Caco-2 (cell line): ENCODE results near the gene CTNNA2. TPM values are rescaled to one million over a fixed set of nuclear protein-coding genes. Genes with fewer than 3 reads are reported as not detected.

Source experiments
- BruUV-seq: library from RNA; stranded (reverse); fragments of 400-500 nt; replicated peaks from 2 replicates; lab custom pipeline; 2021; lab: Mats Ljungman, UMichigan
- CTCF ChIA-PET: fragments of 300-600 bp; sonication (Branson Sonifier 250); formaldehyde crosslinking; loops from one replicate; lab custom pipeline; 2022; ENCODE audit warnings: antibody characterized with exemption; lab: Charles Lee
- POLR2A ChIA-PET: fragments of 300-600 bp; sonication (Branson Sonifier 250); formaldehyde crosslinking; loops from one replicate; lab custom pipeline; 2022; ENCODE audit warnings: antibody characterized with exemption; lab: Charles Lee
- DNase-seq, 2 experiments: peaks; one replicate each; pipeline versions ENCODE4 v3.0.0 to v3.0.0-alpha.2; 2020 to 2022
- H3K27me3 ChIP-seq: replicated peaks from 2 replicates; pipeline ENCODE4 v1.6.0; 2011; ENCODE audit warnings: low read length; ENCODE audit not compliant: control insufficient read depth, insufficient read depth
- H3K36me3 ChIP-seq: 2 replicates; pipeline ENCODE4 v1.5.1; 2011; ENCODE audit warnings: low read length; ENCODE audit not compliant: control insufficient read depth, insufficient read depth
- H3K4me1 ChIP-seq: fragments of 250-450 bp; sonication (Bioruptor Pico); 2 replicates; pipeline ENCODE4 v1.5.1; 2020; ENCODE audit warnings: mild to moderate bottlenecking
- H3K4me3 ChIP-seq: 2 replicates; pipeline ENCODE4 v1.5.1; 2011; ENCODE audit warnings: low read depth, mild to moderate bottlenecking, control low read depth, low read length
- H3K9me3 ChIP-seq: fragments of 250-450 bp; sonication (Bioruptor Pico); 2 replicates; pipeline ENCODE4 v1.5.1; 2020; ENCODE audit warnings: mild to moderate bottlenecking, moderate library complexity
- H3K27ac Mint-ChIP-seq: one replicate; pipeline ENCODE4 v1.8.0; 2022; ENCODE audit warnings: mixed read lengths; ENCODE audit not compliant: unreplicated experiment
- H3K27me3 Mint-ChIP-seq: one replicate; pipeline ENCODE4 v1.8.0; 2022; ENCODE audit warnings: mixed read lengths; ENCODE audit not compliant: insufficient read depth, unreplicated experiment
- H3K36me3 Mint-ChIP-seq: one replicate; pipeline ENCODE4 v1.8.0; 2022; ENCODE audit warnings: mild to moderate bottlenecking, mixed read lengths; ENCODE audit not compliant: insufficient read depth, unreplicated experiment
- H3K4me1 Mint-ChIP-seq: one replicate; pipeline ENCODE4 v1.8.0; 2022; ENCODE audit warnings: low read depth, mixed read lengths; ENCODE audit not compliant: unreplicated experiment
- H3K4me3 Mint-ChIP-seq: one replicate; pipeline ENCODE4 v1.8.0; 2022; ENCODE audit warnings: mild to moderate bottlenecking, moderate library complexity, mixed read lengths; ENCODE audit not compliant: unreplicated experiment
- H3K9me3 Mint-ChIP-seq: one replicate; pipeline ENCODE4 v1.8.0; 2022; ENCODE audit warnings: mixed read lengths; ENCODE audit not compliant: unreplicated experiment
- intact Hi-C: fragments of 100-400 bp; cut with micrococcal nuclease; formaldehyde crosslinking; loops from one replicate; pipeline ENCODE4 v1.10.0; 2022; ENCODE audit not compliant: unreplicated experiment
- total RNA-seq: library from RNA; stranded (reverse); gene quantifications from 2 replicates; pipeline ENCODE4 v1.2.3, GENCODE V29; 2022
- TF ChIP-seq, protein P1 (sequence below), 2 experiments: fragments of 200-600 bp in 1 of 2; IDR thresholded peaks; 1 replicate in 1 of 2; 2 replicates in 1 of 2; pipeline versions ENCODE4 v1.5.1 to v1.8.0; 2011 to 2022; ENCODE audit warnings: antibody characterized with exemption in 1 of 2, control low read depth in 1 of 2, inconsistent platforms in 1 of 2, low read depth in 1 of 2, low read length in 1 of 2, mild to moderate bottlenecking in 1 of 2, moderate library complexity in 1 of 2; ENCODE audit not compliant: insufficient read depth in 1 of 2, severe bottlenecking in 1 of 2, unreplicated experiment in 1 of 2

The CTNNA2 gene
- total RNA-seq, 1 experiment from 2014 or later = not detected

DNA sequence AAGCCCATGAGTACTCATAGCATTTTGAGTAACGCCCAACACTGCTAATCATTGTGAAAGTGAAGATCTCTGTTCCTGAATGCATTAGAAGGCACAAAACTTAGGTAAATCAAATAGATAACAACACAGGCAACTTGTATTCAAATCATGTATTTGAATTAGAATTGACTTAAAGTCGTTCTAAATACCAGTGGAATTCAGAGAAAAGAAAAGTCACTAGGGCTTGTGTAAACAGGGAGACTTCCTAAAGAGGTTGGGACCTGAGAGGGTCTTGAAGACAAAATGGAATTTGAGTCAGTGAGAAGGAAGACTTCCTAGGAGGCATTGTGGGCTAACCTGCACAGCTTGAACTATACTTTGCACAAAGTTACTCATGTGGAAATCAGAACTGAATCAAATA lies 127.2 kb downstream of the CTNNA2 start:
- peaks cover 14% of the 10 kb centered on the region for H3K27me3 Mint-ChIP-seq
- TF ChIP-seq, protein P1, sequence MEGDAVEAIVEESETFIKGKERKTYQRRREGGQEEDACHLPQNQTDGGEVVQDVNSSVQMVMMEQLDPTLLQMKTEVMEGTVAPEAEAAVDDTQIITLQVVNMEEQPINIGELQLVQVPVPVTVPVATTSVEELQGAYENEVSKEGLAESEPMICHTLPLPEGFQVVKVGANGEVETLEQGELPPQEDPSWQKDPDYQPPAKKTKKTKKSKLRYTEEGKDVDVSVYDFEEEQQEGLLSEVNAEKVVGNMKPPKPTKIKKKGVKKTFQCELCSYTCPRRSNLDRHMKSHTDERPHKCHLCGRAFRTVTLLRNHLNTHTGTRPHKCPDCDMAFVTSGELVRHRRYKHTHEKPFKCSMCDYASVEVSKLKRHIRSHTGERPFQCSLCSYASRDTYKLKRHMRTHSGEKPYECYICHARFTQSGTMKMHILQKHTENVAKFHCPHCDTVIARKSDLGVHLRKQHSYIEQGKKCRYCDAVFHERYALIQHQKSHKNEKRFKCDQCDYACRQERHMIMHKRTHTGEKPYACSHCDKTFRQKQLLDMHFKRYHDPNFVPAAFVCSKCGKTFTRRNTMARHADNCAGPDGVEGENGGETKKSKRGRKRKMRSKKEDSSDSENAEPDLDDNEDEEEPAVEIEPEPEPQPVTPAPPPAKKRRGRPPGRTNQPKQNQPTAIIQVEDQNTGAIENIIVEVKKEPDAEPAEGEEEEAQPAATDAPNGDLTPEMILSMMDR (IDR thresholded peaks at IDR 0.05; ENCODE audit: insufficient read depth in 1 of 2, low read depth in 1 of 2, low read length in 1 of 2, severe bottlenecking in 1 of 2, unreplicated experiment in 1 of 2) = no peak
- no peak overlapping the region for H3K27ac Mint-ChIP-seq
- Histone ChIP-seq H3K36me3 (no peaks in the 10 kb centered on the region), H3K4me3 (no peak overlapping the region), H3K27me3 (no peaks in the 10 kb centered on the region), H3K9me3 (no peaks in the 10 kb centered on the region), H3K4me1 (no peaks in the 10 kb centered on the region)
- BruUV-seq = no TSS peak
- H3K4me3 Mint-ChIP-seq = no peak overlapping the region
- POLR2A ChIA-PET = no interaction called here
- no peaks in the 10 kb centered on the region for H3K36me3 Mint-ChIP-seq
- no peaks in the 10 kb centered on the region for H3K4me1 Mint-ChIP-seq
- intact Hi-C loops = no loop called here
- CTCF ChIA-PET = no interaction called here
- no peak for DNase-seq
- H3K9me3 Mint-ChIP-seq = no peaks in the 10 kb centered on the region

DNA sequence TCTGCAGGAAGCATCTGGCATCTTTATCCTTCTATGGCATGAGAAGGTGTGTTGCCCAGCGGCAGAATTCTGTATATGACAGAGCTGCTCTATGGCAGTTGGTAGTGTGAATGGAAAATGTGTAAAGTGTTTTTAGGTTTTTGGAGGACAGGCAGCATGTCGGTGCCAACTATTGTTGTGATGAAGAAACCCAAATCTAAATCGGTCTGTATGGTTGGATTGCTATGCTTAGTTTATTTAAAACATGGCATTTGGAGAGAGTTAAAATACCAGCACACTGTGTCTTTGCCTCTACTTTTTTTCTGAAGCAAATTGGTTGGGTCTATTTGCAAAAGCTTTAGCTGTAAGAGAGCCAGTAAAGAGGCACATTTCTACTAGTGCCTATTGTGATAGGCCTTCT lies 136.7 kb downstream of the CTNNA2 start:
- BruUV-seq = no TSS peak
- Histone ChIP-seq H3K36me3 (no peaks in the 10 kb centered on the region), H3K4me3 (no peak overlapping the region), H3K27me3 (no peaks in the 10 kb centered on the region), H3K9me3 (no peaks in the 10 kb centered on the region), H3K4me1 (no peaks in the 10 kb centered on the region)
- POLR2A ChIA-PET = no interaction called here
- Mint-ChIP-seq H3K9me3 (no peaks in the 10 kb centered on the region), H3K4me1 (no peaks in the 10 kb centered on the region), H3K36me3 (no peaks in the 10 kb centered on the region), H3K4me3 (no peak overlapping the region), H3K27ac (no peak overlapping the region), H3K27me3 (peaks cover 2% of the 10 kb centered on the region)
- TF ChIP-seq, protein P1 (IDR thresholded peaks at IDR 0.05; ENCODE audit: insufficient read depth in 1 of 2, low read depth in 1 of 2, low read length in 1 of 2, severe bottlenecking in 1 of 2, unreplicated experiment in 1 of 2) = no peak
- intact Hi-C loops = no loop called here
- DNase-seq = no peak
- CTCF ChIA-PET = no interaction called here

GRCh38 chr2:79660557-79660956 lies 147.7 kb downstream of the CTNNA2 start:
- TF ChIP-seq, protein P1 (IDR thresholded peaks at IDR 0.05; ENCODE audit: insufficient read depth in 1 of 2, low read depth in 1 of 2, low read length in 1 of 2, severe bottlenecking in 1 of 2, unreplicated experiment in 1 of 2) = no peak
- no peaks in the 10 kb centered on the region for H3K27me3 ChIP-seq
- BruUV-seq = no TSS peak
- H3K36me3 ChIP-seq = no peaks in the 10 kb centered on the region
- H3K36me3 Mint-ChIP-seq = no peaks in the 10 kb centered on the region
- no peaks in the 10 kb centered on the region for H3K4me1 Mint-ChIP-seq
- H3K4me3 Mint-ChIP-seq = no peak overlapping the region
- ChIA-PET POLR2A (no interaction called here), CTCF (no interaction called here)
- H3K27me3 Mint-ChIP-seq = peaks cover 11% of the 10 kb centered on the region
- H3K4me3 ChIP-seq = no peak overlapping the region
- H3K9me3 Mint-ChIP-seq = no peaks in the 10 kb centered on the region
- intact Hi-C loops = no loop called here
- no peak for DNase-seq
- H3K9me3 ChIP-seq = no peaks in the 10 kb centered on the region
- no peaks in the 10 kb centered on the region for H3K4me1 ChIP-seq
- no peak overlapping the region for H3K27ac Mint-ChIP-seq
